Fibroblast of mammary gland (primary cell): ENCODE measurements around the gene MSS51.

Experiments
- DNase-seq: peaks from one replicate; pipeline ENCODE4 v3.0.0-alpha.2; 2010; ENCODE audit warnings: low read depth
- H3K4me3 ChIP-seq: 2 replicates; pipeline ENCODE4 v1.5.1; 2011; ENCODE audit warnings: low read depth, mild to moderate bottlenecking, low read length, moderate library complexity; ENCODE audit not compliant: control insufficient read depth
- CTCF ChIP-seq: conservative IDR thresholded peaks from 2 replicates; pipeline ENCODE4 v1.5.1; 2011; ENCODE audit warnings: low read depth, low read length, inconsistent platforms; ENCODE audit not compliant: control insufficient read depth, insufficient read depth

Gene MSS51

GRCh38 chr10:73423309-73423708 is 10.1 kb downstream of the MSS51 start:
- DNase-seq, result no peak
- TF ChIP-seq CTCF, result no peak
- H3K4me3 ChIP-seq, result no peak overlapping the region

DNA sequence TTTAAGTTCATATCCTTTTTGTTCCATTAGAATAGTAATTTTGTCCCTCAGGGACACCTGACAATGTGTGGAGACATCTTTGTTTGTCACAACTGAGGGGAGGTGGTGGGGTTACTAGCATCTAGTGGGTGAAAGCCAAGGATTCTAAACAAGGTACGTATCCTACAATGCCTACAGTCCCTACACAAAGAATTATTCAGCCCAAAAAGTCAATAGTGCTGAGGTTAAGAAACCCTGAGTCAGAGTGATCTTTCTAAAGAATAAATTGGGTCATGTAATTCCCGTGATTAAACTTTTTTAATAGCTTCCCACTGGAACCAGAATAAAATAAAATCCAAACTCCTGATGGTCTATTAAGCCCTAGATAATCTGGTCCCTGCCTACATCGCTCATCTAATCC is 16.8 kb downstream of the MSS51 start:
- no peak overlapping the region for H3K4me3 ChIP-seq
- DNase-seq, result no peak
- no peak for TF ChIP-seq CTCF

- peak overlapping the region; percentile 90 for H3K4me3 ChIP-seq
- no peak for DNase-seq
- no peak for TF ChIP-seq CTCF
Observed at GRCh38 chr10:73414230-73414945, 19.0 kb downstream of the MSS51 start.

GRCh38 chr10:73413528-73414229 is 19.7 kb downstream of the MSS51 start, which contains the start of gene ANXA7:
TSS of gene ANXA7 (minus strand) at chr10:73414058. CDS start at chr10:73400856, 13,202 bp downstream.
- H3K4me3 ChIP-seq, result peak within 1 kb of the TSS; percentile 90
- TF ChIP-seq CTCF, result no peak
- peak; percentile 72 for DNase-seq

DNA sequence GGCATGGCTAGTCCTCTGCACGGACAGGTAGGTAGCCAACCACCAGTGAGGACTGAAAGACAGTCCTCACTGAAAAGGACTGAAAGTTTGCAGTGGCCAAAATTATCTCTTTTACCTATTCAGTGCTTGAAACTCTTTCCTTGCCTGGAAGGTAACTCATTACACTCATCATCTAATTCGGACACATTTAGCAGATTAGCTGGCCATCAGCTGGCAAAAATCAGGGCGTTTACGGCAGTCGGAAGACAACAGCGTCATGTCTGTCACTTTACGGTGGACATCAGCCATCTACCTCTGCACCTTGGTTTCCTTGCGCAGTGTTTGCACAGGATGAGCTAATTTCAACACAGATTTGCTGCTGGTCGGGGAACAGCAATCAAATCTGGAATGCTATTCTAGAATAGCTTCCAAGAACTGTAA is 20.2 kb downstream of the MSS51 start:
- no peak for TF ChIP-seq CTCF
- H3K4me3 ChIP-seq, result peak overlapping the region; percentile 90
- no peak for DNase-seq

DNA sequence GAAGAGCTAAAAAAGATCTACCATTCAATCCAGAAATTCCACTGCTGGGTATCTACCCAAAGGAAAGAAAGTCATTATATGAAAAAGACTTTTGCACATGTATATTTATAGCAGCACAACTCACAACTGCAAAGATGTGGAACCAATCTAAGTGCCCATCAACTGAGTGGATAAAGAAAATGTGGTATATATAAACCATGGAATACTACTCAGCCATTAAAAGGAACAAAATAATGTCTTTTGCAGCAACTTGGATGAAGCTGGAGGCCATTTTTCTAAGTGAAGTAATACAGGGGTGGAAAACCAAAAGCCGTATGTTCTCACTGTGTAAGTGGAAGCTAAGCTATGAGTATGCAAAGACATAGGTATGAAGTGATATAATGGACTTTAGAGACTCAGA is 22.5 kb downstream of the MSS51 start:
- TF ChIP-seq CTCF, result no peak
- no peak for DNase-seq
- no peak overlapping the region for H3K4me3 ChIP-seq
